ENCODE data around the gene VWA3A.
"Not testable (repeated sequence)": the region's sequence is repeated elsewhere in the genome, so short reads cannot be mapped to it uniquely, and the experiment has no call there.

Gene VWA3A

GRCh38 chr16:22139008-22139407, 46.7 kb downstream of the VWA3A start:
- DNase-seq, result no peak

GRCh38 chr16:22139732-22140131, 47.4 kb downstream of the VWA3A start:
- DNase-seq, result no peak

GRCh38 chr16:22141767-22142166, 49.4 kb downstream of the VWA3A start:
- peak; percentile 39 for DNase-seq

- DNase-seq, result no peak
These were observed 52.2 kb downstream of the VWA3A start for GRCh38 chr16:22144520-22144919.

- DNase-seq, result no peak
These were observed 55.5 kb downstream of the VWA3A start for GRCh38 chr16:22147853-22148252.

- no peak for DNase-seq
These were observed 59.1 kb downstream of the VWA3A start for GRCh38 chr16:22151246-22151998.

GRCh38 chr16:22152316-22152715, 60.0 kb downstream of the VWA3A start:
- no peak for DNase-seq

- DNase-seq, result not testable (repeated sequence)
These were observed 60.7 kb downstream of the VWA3A start for GRCh38 chr16:22153078-22153477.

GRCh38 chr16:22161401-22161800, 69.1 kb downstream of the VWA3A start:
- DNase-seq, result no peak

GRCh38 chr16:22161999-22162655, 69.8 kb downstream of the VWA3A start, which contains the start of gene SDR42E2:
Gene SDR42E2 (plus strand): TSS chr16:22162506. CDS start chr16:22165583, 3,077 bp downstream.
- no peak for DNase-seq

GRCh38 chr16:22162656-22163009, 70.3 kb downstream of the VWA3A start:
- DNase-seq, result no peak

- no peak for DNase-seq
These were observed 71.5 kb downstream of the VWA3A start for GRCh38 chr16:22163806-22164205.

- no peak for DNase-seq
These were observed 72.1 kb downstream of the VWA3A start for GRCh38 chr16:22164482-22164881.

- no peak for DNase-seq
These were observed 73.4 kb downstream of the VWA3A start for GRCh38 chr16:22165508-22166285.

- DNase-seq, result no peak
These were observed 79.6 kb downstream of the VWA3A start for GRCh38 chr16:22171953-22172352.

- not testable (repeated sequence) for DNase-seq
These were observed 80.3 kb downstream of the VWA3A start for GRCh38 chr16:22172642-22173041.

- DNase-seq, result no peak
These were observed 82.3 kb downstream of the VWA3A start for GRCh38 chr16:22174642-22175041.

GRCh38 chr16:22177968-22178930, 85.9 kb downstream of the VWA3A start:
- DNase-seq, result no peak

GRCh38 chr16:22181426-22181825, 89.1 kb downstream of the VWA3A start:
- no peak for DNase-seq

- no peak for DNase-seq
These were observed 89.5 kb downstream of the VWA3A start for GRCh38 chr16:22181843-22182242.

GRCh38 chr16:22183335-22183734, 91.0 kb downstream of the VWA3A start:
- DNase-seq, result no peak

- DNase-seq, result no peak
These were observed 91.7 kb downstream of the VWA3A start for GRCh38 chr16:22183901-22184614.
